GM20000 (cell line): ENCODE data around the gene UBE2S.
"Not testable (repeated sequence)": the region's sequence is repeated elsewhere in the genome, so short reads cannot be mapped to it uniquely, and the experiment has no call there.

Source experiments
- DNase-seq: peaks from one replicate; pipeline ENCODE4 v3.0.0; 2012; ENCODE audit warnings: low spot score
- TF ChIP-seq, protein P1 (sequence below): IDR thresholded peaks from 2 replicates; pipeline ENCODE4 v1.5.1; 2012; ENCODE audit warnings: mild to moderate bottlenecking, control low read depth; ENCODE audit errors: extremely low read depth, missing control alignments

The UBE2S gene

DNA sequence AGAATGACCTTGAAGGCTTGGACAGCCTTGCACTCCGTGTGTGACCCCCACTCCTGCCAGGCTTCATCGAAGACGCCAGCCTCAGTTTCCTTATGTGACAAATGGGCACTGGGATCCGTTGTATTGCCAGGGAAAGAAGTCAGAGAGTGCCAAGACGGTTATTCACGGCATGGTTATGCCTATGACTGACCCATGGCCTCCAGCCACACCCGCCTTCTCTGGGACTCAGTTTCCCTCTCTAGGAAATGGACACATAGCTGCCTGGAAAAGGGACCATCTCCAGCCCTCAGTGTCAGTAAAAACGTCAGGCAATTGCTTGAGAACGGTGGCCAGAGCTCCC, 915 bp upstream of the UBE2S start:
- TF ChIP-seq, protein P1, sequence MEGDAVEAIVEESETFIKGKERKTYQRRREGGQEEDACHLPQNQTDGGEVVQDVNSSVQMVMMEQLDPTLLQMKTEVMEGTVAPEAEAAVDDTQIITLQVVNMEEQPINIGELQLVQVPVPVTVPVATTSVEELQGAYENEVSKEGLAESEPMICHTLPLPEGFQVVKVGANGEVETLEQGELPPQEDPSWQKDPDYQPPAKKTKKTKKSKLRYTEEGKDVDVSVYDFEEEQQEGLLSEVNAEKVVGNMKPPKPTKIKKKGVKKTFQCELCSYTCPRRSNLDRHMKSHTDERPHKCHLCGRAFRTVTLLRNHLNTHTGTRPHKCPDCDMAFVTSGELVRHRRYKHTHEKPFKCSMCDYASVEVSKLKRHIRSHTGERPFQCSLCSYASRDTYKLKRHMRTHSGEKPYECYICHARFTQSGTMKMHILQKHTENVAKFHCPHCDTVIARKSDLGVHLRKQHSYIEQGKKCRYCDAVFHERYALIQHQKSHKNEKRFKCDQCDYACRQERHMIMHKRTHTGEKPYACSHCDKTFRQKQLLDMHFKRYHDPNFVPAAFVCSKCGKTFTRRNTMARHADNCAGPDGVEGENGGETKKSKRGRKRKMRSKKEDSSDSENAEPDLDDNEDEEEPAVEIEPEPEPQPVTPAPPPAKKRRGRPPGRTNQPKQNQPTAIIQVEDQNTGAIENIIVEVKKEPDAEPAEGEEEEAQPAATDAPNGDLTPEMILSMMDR, result no peak
- no peak for DNase-seq

DNA sequence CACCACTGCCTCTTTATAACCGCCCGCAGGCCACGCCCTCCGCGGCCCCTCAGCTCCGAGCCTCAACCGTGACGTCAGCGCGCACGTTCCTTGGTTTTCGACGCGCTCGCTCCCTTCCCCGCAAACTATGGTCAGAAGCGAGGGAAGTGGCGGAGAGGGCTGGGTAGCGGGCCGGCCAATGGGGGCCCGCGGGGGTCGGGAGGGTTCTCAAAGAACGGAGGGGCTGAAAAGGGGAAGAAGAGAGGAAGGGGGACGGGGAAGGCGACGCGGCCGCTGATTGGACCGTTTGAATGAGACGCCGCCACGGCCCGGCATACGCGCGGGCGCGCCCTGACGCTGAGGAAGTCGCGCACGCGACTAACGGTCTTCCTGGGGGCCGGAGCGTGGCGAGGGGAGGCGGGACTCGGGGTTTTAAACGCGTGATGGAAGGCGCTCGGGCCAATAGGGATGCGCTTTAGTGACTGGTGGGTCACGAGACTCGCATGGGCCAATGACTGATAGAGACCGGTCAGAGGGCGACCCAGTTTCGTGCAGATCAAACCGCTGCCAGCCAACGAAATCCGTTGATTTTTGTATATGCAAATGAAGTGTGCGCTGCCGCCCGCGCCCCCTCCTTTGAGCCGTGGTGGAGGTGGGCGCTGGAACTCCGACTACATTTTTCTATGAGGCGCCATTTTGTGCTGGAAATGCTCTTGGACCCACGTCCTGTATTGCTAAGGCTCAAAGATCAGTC, 378 bp upstream of the UBE2S start:
- peak; percentile 99 for DNase-seq
- TF ChIP-seq, protein P1, result no peak

DNA sequence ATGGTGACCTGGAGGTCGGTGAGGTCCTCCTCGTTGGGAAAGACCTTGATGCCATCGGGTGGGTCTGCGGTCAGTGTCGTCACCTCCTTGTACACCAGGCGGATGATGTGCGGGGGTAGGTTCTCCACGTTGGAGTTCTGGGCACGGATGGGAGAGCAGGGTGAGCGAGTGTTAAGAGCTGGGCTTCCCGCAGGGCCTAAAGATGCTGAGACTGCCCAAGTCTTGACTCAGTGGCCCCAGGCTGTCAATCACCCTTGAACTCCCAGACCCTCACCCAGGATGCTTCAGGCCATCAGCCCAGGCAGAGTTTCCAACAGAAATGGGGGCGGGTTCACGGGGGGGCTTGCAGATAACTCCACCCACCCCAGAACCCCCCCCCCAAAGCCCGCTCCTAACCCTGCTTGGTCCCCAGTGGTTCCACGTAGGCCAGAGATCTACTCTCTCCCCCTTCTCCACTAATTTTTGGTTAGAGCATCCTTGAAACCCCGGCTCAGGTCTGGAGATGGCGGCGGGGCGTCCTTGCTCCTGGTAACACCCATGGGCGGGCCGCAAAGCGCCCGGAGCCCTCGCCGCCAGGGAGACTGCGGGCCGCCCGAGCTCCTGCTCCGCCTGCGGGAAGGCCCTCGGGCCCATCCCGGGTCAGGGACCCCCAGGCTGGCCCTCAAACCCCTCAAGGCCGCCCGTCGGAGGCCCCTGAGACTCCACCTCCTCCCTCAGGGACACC, 600 bp downstream of the UBE2S start:
- TF ChIP-seq, protein P1, result no peak
- DNase-seq, result peak; percentile 66

DNA sequence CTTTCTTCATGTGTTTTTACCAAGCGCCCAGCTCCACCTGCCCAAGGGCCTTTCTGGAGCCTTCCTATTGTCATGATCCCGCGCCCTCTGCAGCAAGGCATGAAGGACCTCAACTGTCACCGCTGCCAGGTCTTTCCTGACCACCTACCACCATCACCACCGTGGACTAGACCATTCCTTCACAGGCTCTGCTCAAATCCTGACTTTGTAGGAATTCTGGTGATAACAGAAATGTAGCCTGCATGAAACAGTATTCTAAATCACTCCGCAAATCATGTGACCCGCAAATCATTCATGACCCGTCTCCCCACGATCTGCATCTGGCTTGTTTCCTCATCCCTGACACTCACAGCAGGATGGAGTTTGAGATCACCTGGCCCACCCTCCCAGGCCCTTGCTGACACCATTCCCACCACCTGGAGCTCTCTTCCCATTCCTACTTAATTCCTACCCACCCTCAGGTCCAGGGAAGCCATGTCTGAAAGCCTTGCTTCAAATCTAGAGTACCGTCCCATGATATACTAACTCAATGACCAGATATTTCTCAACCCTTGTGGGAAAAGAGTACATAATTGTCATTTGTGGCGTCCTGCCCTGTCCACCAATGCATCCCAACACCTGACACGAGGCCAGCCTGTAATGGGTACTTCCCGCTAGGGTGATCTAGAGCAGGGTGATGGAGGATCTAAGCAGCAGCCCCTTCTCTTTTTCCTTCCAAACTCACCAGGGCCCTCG, 1.3 kb downstream of the UBE2S start:
- TF ChIP-seq, protein P1, result no peak
- DNase-seq, result no peak

DNA sequence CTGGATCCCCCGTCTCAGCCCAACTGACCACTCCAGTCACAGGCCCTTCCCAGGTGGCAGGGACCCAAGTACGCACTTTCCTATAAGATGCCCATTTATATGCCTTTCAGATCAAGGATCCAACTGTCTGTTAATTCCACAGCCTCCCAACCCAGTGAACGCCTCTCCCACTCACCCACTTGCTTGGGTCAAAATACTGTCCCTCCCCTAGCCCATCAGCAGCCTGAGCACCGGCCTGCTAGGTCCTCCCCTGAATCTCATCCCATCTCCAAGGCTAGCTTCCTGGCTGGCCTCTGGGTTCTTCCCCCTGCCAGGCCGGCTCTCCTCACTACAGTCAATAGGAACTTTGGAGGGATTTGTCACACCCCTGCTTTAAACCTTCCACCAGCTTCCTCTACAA, 1.9 kb downstream of the UBE2S start:
- TF ChIP-seq, protein P1, result no peak
- no peak for DNase-seq

DNA sequence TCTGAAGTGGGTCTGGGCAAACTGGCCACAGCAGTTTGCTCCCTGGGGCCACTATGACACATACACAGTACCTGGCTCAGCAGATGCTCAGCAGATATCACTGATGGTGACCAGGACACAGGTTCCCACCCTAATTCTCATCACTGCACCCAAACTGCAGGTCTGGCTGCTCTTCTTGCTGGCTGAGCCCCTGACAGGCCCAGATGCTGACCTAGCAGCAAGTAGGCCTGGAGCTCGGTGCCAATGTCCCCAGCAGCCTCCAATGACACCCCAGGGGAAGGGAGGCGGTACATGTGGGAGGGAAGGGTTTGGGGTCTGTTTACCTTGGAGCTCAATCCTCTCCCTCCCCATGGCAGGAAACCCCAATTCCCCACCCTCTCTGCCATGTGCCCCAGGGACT, 5.1 kb downstream of the UBE2S start:
- TF ChIP-seq, protein P1, result no peak
- DNase-seq, result no peak

DNA sequence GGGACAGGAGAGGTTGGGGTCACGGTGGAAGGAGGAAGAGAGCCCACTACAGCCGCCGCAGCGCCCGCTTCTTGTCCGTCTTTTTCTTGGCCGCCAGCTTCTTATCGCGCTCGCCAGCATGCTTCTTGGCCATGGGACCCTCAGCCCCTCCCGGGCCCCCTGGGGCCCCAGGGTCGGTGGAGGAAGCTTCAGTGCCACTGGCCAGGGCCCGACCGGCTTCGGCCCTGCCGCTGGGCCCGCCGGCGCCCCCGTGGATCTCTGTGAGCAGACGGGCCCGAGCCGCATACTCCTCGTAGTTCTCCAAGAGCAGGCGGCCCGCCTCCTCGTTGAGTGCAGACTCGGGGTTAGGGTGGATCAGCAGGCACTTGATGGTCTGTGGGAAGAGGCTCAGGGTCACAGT, 6.2 kb downstream of the UBE2S start:
- not testable (repeated sequence) for DNase-seq
